ENCODE data around the gene ZNF467.

DNA sequence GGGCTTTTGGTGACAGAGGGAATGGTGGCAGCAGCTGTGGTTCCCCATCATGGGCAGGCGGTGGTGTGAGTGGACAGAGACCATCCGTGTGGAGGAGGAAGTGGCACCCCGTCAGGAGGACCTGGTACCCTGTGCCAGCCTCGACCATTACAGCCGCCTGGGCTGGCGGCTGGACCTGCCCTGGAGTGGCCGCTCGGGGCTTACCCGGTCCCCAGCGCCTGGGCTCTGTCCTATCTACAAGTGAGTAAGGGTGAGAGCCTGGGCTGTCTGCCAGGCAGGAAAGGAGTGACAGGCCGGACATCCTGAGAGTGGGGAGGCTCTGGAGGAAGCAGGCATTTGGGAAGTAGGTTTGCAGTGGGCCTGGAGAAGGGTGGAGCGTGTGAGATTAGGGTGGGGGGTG, 2.9 kb upstream of the ZNF467 start:
- TF ChIP-seq, protein P1, sequence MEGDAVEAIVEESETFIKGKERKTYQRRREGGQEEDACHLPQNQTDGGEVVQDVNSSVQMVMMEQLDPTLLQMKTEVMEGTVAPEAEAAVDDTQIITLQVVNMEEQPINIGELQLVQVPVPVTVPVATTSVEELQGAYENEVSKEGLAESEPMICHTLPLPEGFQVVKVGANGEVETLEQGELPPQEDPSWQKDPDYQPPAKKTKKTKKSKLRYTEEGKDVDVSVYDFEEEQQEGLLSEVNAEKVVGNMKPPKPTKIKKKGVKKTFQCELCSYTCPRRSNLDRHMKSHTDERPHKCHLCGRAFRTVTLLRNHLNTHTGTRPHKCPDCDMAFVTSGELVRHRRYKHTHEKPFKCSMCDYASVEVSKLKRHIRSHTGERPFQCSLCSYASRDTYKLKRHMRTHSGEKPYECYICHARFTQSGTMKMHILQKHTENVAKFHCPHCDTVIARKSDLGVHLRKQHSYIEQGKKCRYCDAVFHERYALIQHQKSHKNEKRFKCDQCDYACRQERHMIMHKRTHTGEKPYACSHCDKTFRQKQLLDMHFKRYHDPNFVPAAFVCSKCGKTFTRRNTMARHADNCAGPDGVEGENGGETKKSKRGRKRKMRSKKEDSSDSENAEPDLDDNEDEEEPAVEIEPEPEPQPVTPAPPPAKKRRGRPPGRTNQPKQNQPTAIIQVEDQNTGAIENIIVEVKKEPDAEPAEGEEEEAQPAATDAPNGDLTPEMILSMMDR (IDR thresholded peaks at IDR 0.05) = no peak
- no peak for TF ChIP-seq POLR2A (IDR thresholded peaks at IDR 0.05)

All from body of pancreas (tissue), 4 donors.